ENCODE results near the gene CRAMP1.
A peak's percentile ranks its signal among the peaks of the same experiment; 100 is the strongest.

Gene CRAMP1

DNA sequence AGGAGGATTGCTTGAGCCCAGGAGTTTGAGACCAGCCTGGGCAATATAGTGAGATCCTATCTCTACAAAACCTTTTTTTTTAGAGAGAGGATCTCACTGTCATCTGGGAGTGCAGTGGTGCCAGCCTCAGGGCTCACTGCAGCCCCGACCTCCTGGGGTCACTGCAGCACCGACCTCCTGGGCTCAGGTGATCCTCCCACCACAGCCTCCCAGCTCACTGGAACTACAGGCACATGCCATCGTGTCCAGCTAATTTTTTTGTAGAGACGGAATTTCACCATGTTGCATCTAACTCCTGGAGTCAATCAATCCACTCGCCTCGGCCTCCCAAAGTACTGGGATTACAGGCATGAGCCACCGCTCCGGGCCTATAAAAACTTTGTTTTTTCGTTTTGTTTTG is 109.2 kb downstream of the CRAMP1 start:
- H3K4me1 Mint-ChIP-seq = peaks cover 19% of the 10 kb centered on the region
- ATAC-seq (replicated peaks; ENCODE audit: extremely low read depth, poor library complexity, severe bottlenecking) (no peak), DNase-seq (ENCODE audit: low spot score in 2 of 2) (no peak)
- H3K9me3 Mint-ChIP-seq = no peaks in the 10 kb centered on the region
- no peak overlapping the region for H3K4me3 Mint-ChIP-seq
- peak overlapping the region; percentile 11 for H3K27ac Mint-ChIP-seq (ENCODE audit: low read depth)
- H3K27me3 Mint-ChIP-seq = no peaks in the 10 kb centered on the region
- peaks cover 5% of the 10 kb centered on the region for H3K36me3 Mint-ChIP-seq (ENCODE audit: insufficient read depth)

DNA sequence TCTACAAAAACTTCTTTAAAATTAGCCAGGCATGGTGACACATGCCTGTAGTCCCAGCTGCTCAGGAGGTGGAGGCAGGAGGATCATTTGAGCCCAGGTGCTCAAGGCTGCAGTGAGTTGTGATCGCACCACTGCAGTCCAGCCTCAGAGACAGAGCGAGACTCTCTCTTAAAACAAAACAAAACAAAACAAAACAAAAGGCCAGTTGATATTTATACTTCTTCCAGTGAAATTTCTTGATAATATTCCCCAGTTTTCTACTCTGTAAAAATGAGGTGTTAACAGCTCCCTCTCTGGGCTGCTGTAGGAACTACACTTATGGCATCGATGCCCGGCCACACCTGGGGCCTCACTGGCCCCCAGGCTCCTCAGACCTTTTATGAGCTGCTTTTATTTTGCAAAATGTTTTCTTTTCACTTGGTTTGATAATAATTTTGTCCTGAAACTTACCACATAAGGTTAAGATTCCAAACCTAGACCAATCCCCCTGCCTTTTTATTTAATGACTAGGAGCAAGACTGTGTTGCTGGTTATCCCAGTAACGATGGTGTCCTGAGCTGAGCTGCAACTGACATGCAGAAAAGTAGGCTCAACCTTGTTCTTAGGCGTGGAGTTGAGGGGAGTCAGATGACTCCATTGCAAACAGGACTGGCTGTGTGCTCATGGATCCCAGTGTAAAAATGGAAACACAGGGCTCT is 111.4 kb downstream of the CRAMP1 start:
- Mint-ChIP-seq H3K9me3 (no peaks in the 10 kb centered on the region), H3K27me3 (no peaks in the 10 kb centered on the region), H3K27ac (ENCODE audit: low read depth) (peak overlapping the region; percentile 57), H3K4me1 (peaks cover 27% of the 10 kb centered on the region), H3K36me3 (ENCODE audit: insufficient read depth) (peaks cover 6% of the 10 kb centered on the region), H3K4me3 (peak overlapping the region; percentile 38)
- DNase-seq (ENCODE audit: low spot score in 2 of 2) (peak in 1 of 2 donors; percentile 21), ATAC-seq (replicated peaks; ENCODE audit: extremely low read depth, poor library complexity, severe bottlenecking) (no peak)

DNA sequence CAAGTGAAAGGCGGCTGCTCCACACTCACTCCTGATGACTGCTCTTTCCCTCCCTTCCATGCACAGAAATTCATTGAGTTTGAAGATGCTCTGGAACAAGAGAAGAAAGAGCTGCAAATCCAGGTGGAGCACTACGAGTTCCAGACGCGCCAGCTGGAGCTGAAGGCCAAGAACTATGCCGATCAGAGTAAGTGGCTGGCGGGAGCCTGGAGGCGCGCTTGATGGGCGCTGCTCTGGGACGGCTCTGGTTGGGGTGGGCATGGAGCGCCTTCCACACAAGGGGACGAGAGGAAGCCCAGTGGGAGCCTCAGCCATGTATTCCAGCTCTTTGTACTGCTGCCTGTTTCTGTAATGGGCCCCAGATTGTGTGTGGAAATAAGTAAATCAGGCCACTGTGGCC is 112.3 kb downstream of the CRAMP1 start:
- no peak for ATAC-seq (replicated peaks; ENCODE audit: extremely low read depth, poor library complexity, severe bottlenecking)
- no peak overlapping the region for H3K27ac Mint-ChIP-seq (ENCODE audit: low read depth)
- peaks cover 7% of the 10 kb centered on the region for H3K36me3 Mint-ChIP-seq (ENCODE audit: insufficient read depth)

DNA sequence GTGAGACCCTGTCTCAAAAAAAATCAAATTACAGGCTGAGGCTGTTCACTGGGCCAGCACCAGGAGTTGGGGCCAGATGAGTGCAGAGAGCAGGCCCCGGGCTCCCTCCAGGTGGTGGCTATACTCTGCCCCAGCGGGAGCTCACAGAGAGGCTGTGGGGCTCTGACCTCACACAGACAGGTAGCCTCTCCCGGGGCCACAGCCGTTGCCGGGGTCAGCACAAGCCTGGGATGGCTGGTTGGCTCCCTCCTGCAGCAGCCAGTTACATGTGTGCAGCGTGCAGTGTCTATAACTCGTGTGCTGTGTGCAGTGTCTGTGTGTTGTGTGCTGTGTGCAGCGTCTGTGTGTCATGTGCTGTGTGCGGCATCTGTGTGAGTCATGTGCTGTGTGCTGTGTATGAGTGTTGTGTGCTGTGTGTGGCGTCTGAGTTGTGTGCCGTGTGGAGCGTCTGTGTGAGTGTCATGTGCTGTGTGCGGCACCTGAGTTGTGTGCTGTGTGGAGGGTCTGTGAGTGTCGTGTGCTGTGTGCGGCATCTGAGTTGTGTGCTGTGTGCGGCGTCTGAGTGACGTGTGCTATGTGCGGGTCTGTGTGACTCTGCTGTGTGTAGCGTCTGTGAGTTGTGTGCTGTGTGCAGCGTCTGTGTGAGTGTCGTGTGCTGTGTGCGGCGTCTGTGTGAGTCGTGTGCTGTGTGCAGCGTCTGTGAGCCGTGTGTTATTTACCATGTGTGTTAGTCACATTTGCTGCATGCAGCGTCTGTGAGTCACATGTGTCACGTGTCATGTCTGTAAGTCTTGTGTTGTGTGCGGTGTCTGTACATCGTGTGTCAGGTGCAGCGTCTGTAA is 114.7 kb downstream of the CRAMP1 start:
- H3K27ac Mint-ChIP-seq (ENCODE audit: low read depth) = no peak overlapping the region
- ATAC-seq (replicated peaks; ENCODE audit: extremely low read depth, poor library complexity, severe bottlenecking) = no peak
- H3K36me3 Mint-ChIP-seq (ENCODE audit: insufficient read depth) = peaks cover 13% of the 10 kb centered on the region

More for the DNA sequence above, 112.3 kb downstream of the CRAMP1 start:
- H3K4me1 Mint-ChIP-seq = peaks cover 22% of the 10 kb centered on the region
- no peaks in the 10 kb centered on the region for H3K27me3 Mint-ChIP-seq
- DNase-seq (ENCODE audit: low spot score in 2 of 2) = no peak
- H3K9me3 Mint-ChIP-seq = no peaks in the 10 kb centered on the region
- H3K4me3 Mint-ChIP-seq = no peak overlapping the region

More for the DNA sequence above, 114.7 kb downstream of the CRAMP1 start:
- Mint-ChIP-seq H3K9me3 (no peaks in the 10 kb centered on the region), H3K4me3 (no peak overlapping the region), H3K4me1 (peaks cover 20% of the 10 kb centered on the region), H3K27me3 (no peaks in the 10 kb centered on the region)
- DNase-seq (ENCODE audit: low spot score in 2 of 2) = no peak
